ENCODE measurements around the gene FGR.
"Not testable (repeated sequence)": the region's sequence is repeated elsewhere in the genome, so short reads cannot be mapped to it uniquely, and the experiment has no call there.

FGR gene

GRCh38 chr1:27634985-27635367 is at the start of gene FGR:
TSS of gene FGR (minus strand) at chr1:27635185. CDS start at chr1:27623916, 11,269 bp downstream.
- Mint-ChIP-seq H3K27me3 (no peaks in the 10 kb centered on the region), H3K4me3 (peak within 1 kb of the TSS; percentile 68), H3K27ac (peak within 1 kb of the TSS; percentile 45), H3K4me1 (ENCODE audit: low read depth) (peaks cover 77% of the 10 kb centered on the region), H3K36me3 (ENCODE audit: low read depth) (peaks cover 3% of the 10 kb centered on the region), H3K9me3 (no peaks in the 10 kb centered on the region)

GRCh38 chr1:27684176-27684575 is 49.2 kb upstream of the FGR start:
- Mint-ChIP-seq H3K9me3 (peaks cover 9% of the 10 kb centered on the region), H3K4me1 (ENCODE audit: low read depth) (no peaks in the 10 kb centered on the region), H3K27ac (no peak overlapping the region), H3K36me3 (ENCODE audit: low read depth) (peaks cover 7% of the 10 kb centered on the region), H3K27me3 (no peaks in the 10 kb centered on the region), H3K4me3 (no peak overlapping the region)

DNA sequence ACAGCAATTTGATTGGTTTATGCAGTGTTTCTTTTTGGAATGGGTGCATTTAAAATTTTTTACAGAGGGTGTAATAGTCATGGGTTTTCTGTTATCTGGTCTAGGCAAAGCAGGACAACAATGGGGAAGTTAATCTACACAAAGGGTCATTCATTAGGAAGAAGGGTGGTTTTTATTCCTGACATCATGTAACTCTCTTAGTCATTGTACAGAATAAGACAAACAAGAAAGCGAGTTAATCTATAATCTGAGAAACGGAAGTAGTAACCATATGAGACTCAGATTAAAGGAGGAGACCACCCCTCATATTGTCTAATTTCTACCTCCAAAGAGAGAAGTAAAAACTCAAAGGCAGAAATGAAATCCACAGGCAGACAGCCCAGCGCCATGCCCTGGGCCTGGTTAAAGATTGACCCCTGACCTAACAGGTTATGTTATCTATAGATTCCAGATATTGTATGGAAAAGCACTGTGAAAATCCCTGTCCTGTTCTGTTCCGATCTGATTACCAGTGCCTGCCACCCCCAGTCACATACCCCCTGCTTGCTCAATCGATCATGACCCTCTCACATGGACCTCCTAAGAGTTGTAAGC is 47.5 kb upstream of the FGR start:
- H3K4me1 Mint-ChIP-seq (ENCODE audit: low read depth): no peaks in the 10 kb centered on the region
- H3K36me3 Mint-ChIP-seq (ENCODE audit: low read depth): peaks cover 7% of the 10 kb centered on the region

DNA sequence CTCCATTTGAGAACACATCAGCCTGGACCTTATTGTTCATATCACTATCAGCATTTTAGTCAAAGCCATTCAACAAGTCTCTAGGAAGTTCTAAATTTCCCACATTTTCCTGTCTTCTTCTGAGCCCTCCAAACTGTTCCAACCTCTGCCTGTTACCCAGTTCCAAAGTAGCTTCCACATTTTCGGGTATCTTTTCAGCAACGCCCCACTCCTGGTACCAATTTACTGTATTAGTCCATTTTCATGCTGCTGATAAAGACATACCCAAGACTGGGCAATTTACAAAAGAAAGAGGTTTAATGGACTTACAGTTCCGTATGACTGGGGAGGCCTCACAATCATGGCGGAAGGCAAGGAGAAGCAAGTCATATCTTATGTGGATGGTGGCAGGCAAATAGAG is 46.6 kb upstream of the FGR start:
- not testable (repeated sequence) for H3K4me3 Mint-ChIP-seq; H3K4me1 Mint-ChIP-seq (ENCODE audit: low read depth); H3K36me3 Mint-ChIP-seq (ENCODE audit: low read depth); H3K9me3 Mint-ChIP-seq; H3K27ac Mint-ChIP-seq; H3K27me3 Mint-ChIP-seq

More for the DNA sequence above, 47.5 kb upstream of the FGR start:
- Mint-ChIP-seq H3K9me3 (peaks cover 9% of the 10 kb centered on the region), H3K4me3 (no peak overlapping the region), H3K27ac (no peak overlapping the region), H3K27me3 (no peaks in the 10 kb centered on the region)

DNA sequence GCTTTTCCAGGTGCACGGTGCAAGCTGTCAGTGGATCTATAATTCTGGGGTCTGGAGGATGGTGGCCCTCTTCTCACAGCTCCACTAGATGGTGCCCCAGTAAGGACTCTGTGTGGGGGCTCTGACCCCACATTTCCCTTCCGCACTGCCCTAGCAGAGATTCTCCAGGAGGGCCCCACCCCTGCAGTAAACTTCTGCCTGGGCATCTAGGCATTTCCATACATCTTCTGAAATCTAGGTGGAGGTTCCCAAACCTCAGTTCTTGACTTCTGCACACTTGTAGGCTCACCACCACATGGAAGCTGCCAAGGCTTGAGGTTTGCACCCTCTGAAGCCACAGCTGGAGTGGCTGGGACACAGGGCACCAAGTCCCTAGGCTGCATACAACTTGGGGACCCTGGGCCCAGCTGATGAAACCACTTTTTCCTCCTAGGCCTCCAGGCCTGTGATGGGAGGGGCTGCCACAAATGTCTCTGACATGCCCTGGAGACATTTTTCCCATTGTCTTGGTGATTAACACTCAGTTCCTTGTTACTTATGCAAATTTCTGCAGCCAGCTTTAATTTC is 45.3 kb upstream of the FGR start:
- H3K4me3 Mint-ChIP-seq; H3K27me3 Mint-ChIP-seq; H3K9me3 Mint-ChIP-seq; H3K36me3 Mint-ChIP-seq (ENCODE audit: low read depth); H3K27ac Mint-ChIP-seq; H3K4me1 Mint-ChIP-seq (ENCODE audit: low read depth): not testable (repeated sequence)

GRCh38 chr1:27678747-27679146 is 43.8 kb upstream of the FGR start:
- H3K27ac Mint-ChIP-seq: no peak overlapping the region

DNA sequence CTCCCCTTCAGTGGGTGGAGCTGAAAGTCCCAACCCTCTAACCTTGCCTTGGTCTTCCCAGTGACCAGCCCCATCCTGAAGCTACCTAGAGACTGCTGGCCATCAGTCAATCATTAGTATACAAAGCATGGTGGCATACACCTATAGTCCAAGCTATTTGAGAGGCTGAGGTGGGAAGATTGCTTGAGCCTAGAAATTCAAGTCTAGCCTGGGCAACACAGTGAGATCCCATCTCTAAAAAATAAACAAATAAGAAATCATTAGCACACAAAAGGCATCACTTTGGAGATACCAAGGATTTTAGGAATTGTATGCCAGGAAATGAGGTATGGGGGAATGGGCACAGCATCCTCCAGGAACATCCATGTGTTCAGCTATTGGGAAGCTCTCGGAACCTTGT is 41.4 kb upstream of the FGR start:
- no peak overlapping the region for H3K27ac Mint-ChIP-seq
- H3K4me3 Mint-ChIP-seq: no peak overlapping the region
- peaks cover 2% of the 10 kb centered on the region for H3K9me3 Mint-ChIP-seq
- H3K36me3 Mint-ChIP-seq (ENCODE audit: low read depth): peaks cover 3% of the 10 kb centered on the region
- no peaks in the 10 kb centered on the region for H3K27me3 Mint-ChIP-seq
- H3K4me1 Mint-ChIP-seq (ENCODE audit: low read depth): peaks cover 13% of the 10 kb centered on the region

More at GRCh38 chr1:27678747-27679146, 43.8 kb upstream of the FGR start:
- peaks cover 7% of the 10 kb centered on the region for H3K36me3 Mint-ChIP-seq (ENCODE audit: low read depth)
- H3K4me1 Mint-ChIP-seq (ENCODE audit: low read depth): no peaks in the 10 kb centered on the region
- peaks cover 9% of the 10 kb centered on the region for H3K9me3 Mint-ChIP-seq
- no peak overlapping the region for H3K4me3 Mint-ChIP-seq
- H3K27me3 Mint-ChIP-seq: no peaks in the 10 kb centered on the region

- Mint-ChIP-seq H3K27ac (peak overlapping the region; percentile 91), H3K9me3 (no peaks in the 10 kb centered on the region), H3K4me3 (peak overlapping the region; percentile 90), H3K36me3 (ENCODE audit: low read depth) (no peaks in the 10 kb centered on the region), H3K27me3 (no peaks in the 10 kb centered on the region), H3K4me1 (ENCODE audit: low read depth) (peaks cover 37% of the 10 kb centered on the region)
These were observed 37.7 kb upstream of the FGR start for GRCh38 chr1:27672750-27673112.

GRCh38 chr1:27671964-27672749 is 37.2 kb upstream of the FGR start, which contains the start of gene IFI6:
TSS of gene IFI6 (minus strand) at chr1:27672192. CDS start at chr1:27669314, 2,878 bp downstream.
- H3K4me1 Mint-ChIP-seq (ENCODE audit: low read depth): peaks cover 37% of the 10 kb centered on the region

GRCh38 chr1:27669876-27670275 is 34.9 kb upstream of the FGR start:
- Mint-ChIP-seq H3K27me3 (no peaks in the 10 kb centered on the region), H3K27ac (no peak overlapping the region), H3K36me3 (ENCODE audit: low read depth) (peaks cover 9% of the 10 kb centered on the region), H3K4me1 (ENCODE audit: low read depth) (peaks cover 42% of the 10 kb centered on the region), H3K9me3 (no peaks in the 10 kb centered on the region), H3K4me3 (peak overlapping the region; percentile 90)

More at GRCh38 chr1:27671964-27672749, 37.2 kb upstream of the FGR start, which contains the start of gene IFI6:
- Mint-ChIP-seq H3K27me3 (no peaks in the 10 kb centered on the region), H3K36me3 (ENCODE audit: low read depth) (peaks cover 4% of the 10 kb centered on the region), H3K4me3 (peak within 1 kb of the TSS; percentile 90), H3K9me3 (no peaks in the 10 kb centered on the region), H3K27ac (peak within 1 kb of the TSS; percentile 91)

DNA sequence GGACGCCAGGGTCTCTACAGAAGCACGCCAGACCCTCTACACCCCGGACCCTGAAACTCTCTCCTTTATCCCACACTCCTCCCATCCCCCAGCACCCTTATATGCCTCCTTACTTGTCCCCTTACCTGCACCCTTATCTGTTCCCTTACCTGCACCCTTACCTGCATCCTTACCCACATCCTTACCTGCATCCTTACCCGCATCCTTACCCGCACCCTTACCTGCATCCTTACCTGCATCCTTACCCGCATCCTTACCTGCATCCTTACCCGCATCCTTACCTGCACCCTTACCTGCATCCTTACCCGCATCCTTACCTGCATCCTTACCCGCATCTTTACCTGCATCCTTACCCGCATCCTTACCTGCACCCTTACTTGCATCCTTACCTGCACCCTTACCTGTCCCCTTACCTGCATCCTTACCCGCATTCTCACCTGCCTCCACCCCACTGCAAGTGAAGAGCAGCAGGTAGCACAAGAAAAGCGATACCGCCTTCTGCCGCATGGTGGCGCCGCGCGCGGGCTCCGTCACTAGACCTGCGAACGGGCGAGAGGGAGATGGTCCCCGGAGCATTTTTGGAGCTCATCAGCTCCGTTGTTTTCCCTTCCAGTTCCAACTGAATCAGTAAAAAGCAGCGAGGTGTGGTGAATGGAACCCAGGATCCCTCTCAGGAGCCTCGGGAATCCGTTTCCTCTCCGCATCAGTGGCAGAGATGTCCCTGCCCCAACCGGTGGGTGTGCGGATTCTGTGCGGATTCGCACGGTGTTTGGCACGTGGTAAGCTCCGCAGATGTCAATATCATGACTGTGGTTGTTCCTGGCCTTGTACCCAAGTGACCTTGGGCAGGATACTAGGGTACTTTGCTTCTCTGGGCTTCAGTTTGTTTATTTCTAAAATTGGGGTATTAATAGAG is 34.1 kb upstream of the FGR start:
- H3K4me1 Mint-ChIP-seq (ENCODE audit: low read depth): peaks cover 42% of the 10 kb centered on the region
- no peaks in the 10 kb centered on the region for H3K9me3 Mint-ChIP-seq
- peak overlapping the region; percentile 81 for H3K4me3 Mint-ChIP-seq
- H3K36me3 Mint-ChIP-seq (ENCODE audit: low read depth): peaks cover 9% of the 10 kb centered on the region
- H3K27ac Mint-ChIP-seq: no peak overlapping the region
- H3K27me3 Mint-ChIP-seq: no peaks in the 10 kb centered on the region

DNA sequence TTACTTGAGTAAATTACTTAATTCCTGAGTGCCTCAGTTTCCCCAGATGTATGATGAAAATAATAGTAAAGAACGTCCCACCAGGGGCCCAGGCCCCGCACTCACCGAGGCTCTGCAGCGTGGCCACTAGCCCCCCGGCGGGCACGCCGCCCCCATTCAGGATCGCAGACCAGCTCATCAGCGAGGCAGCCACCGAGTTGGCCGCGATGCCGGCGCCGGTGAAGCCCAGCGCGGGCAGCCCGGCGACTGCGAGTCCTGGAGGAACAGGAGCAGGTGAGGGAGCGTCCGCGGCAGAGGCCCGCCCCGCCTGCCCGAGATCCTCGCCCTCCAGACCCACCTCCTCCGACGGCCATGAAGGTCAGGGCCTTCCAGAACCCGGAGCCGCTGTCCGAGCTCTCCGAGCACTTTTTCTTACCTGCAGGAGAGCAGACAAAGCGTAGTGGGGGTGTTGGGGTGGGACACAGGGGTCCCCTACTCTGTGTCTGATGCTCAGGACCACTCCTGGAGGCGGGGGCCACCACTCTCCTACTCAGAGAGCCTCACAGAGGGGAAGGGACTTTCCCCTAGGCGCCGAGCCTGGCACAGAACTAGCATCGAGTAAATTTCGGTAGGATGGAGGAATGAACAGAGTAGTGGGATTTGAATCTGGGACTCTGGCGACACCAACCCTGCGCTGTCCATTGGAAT is 33.3 kb upstream of the FGR start:
- Mint-ChIP-seq H3K4me1 (ENCODE audit: low read depth) (peaks cover 44% of the 10 kb centered on the region), H3K27me3 (no peaks in the 10 kb centered on the region), H3K27ac (no peak overlapping the region), H3K9me3 (no peaks in the 10 kb centered on the region), H3K36me3 (ENCODE audit: low read depth) (peaks cover 9% of the 10 kb centered on the region), H3K4me3 (no peak overlapping the region)

DNA sequence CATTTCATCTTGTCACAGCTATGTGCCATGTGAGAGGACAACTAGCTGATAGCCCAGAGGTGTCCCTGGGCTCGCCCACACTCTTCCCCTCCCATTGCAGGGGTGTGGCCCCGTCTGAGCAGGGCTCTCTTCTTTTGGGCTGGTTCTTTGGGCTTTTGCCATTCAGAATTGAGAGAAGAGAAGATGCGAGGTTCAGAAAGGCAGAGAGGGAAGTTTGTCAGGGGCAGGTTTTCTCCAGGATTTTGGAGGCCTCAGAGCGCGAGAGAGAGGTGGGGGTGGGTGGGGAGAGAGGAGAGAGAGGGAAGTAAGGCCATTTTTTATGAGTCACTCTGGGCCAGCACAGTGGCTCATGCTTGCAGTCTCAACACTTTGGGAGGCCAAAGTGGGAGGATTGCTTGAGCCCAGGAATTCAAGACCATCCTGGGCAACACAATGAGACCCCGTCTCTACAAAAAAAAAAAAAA is 31.8 kb upstream of the FGR start:
- Mint-ChIP-seq H3K27me3 (no peaks in the 10 kb centered on the region), H3K36me3 (ENCODE audit: low read depth) (peaks cover 9% of the 10 kb centered on the region), H3K4me1 (ENCODE audit: low read depth) (peaks cover 46% of the 10 kb centered on the region), H3K9me3 (no peaks in the 10 kb centered on the region), H3K27ac (no peak overlapping the region), H3K4me3 (no peak overlapping the region)

GRCh38 chr1:27666294-27666693 is 31.3 kb upstream of the FGR start:
- peaks cover 9% of the 10 kb centered on the region for H3K36me3 Mint-ChIP-seq (ENCODE audit: low read depth)

More at GRCh38 chr1:27666294-27666693, 31.3 kb upstream of the FGR start:
- Mint-ChIP-seq H3K4me1 (ENCODE audit: low read depth) (peaks cover 47% of the 10 kb centered on the region), H3K27ac (no peak overlapping the region), H3K9me3 (no peaks in the 10 kb centered on the region), H3K4me3 (no peak overlapping the region), H3K27me3 (no peaks in the 10 kb centered on the region)

Data from stimulated activated naive CD8-positive, alpha-beta T cell treated with anti-CD3 and anti-CD28 coated beads, Interleukin-15, Interleukin-2, amounts not matched to agents 100 ng/mL and 50 ng/mL, for 24 hours (primary cell).